Measurements from ENCODE around the gene USP28.
A peak's percentile ranks its signal among the peaks of the same experiment; 100 is the strongest.
"Not testable (repeated sequence)": the region's sequence is repeated elsewhere in the genome, so short reads cannot be mapped to it uniquely, and the experiment has no call there.

Gene USP28

DNA sequence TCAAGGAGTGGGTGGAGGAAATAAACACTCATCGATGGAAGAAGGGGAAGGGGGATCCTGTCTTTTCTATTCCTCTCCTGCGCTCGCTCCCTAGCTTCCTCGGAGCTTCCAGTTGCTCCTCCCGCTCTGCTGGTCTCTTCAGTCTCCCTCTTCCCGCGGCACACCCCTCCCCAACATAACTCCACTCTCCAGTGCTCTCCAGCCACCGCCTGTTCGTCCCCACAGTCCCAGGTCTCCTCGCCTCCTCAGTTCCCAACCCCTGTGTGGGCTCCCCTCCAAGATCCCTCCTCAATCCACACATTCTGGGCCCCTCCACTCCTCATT is 102.3 kb downstream of the USP28 start:
- DNase-seq (ENCODE audit: low read depth), result peak; percentile 25
- TF ChIP-seq, protein P1, sequence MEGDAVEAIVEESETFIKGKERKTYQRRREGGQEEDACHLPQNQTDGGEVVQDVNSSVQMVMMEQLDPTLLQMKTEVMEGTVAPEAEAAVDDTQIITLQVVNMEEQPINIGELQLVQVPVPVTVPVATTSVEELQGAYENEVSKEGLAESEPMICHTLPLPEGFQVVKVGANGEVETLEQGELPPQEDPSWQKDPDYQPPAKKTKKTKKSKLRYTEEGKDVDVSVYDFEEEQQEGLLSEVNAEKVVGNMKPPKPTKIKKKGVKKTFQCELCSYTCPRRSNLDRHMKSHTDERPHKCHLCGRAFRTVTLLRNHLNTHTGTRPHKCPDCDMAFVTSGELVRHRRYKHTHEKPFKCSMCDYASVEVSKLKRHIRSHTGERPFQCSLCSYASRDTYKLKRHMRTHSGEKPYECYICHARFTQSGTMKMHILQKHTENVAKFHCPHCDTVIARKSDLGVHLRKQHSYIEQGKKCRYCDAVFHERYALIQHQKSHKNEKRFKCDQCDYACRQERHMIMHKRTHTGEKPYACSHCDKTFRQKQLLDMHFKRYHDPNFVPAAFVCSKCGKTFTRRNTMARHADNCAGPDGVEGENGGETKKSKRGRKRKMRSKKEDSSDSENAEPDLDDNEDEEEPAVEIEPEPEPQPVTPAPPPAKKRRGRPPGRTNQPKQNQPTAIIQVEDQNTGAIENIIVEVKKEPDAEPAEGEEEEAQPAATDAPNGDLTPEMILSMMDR (conservative IDR thresholded peaks at IDR 0.05; ENCODE audit: control insufficient read depth, insufficient read depth, low read depth, low read length), result no peak
- peak overlapping the region; percentile 98 for H3K4me3 ChIP-seq (ENCODE audit: control insufficient read depth, low read depth, low read length)

DNA sequence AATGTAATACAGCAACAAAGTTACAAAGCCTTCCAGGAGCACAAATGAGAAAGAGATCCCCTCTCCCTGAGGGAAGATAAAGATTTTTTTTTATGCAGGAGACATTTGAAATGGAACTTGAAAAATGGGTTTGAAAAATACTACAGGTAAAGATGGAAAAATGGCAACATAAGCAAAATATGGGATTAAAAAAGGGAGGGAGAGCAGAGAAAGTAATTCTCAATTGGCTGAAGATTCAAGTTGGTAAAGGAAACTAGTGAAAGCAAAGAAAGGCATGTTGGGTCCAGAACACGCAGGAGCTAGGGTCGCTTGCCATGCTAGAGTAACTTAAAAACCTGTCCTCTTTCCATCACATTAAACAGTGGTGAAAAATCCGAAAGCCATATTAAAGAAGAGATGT is 103.4 kb downstream of the USP28 start:
- H3K4me3 ChIP-seq (ENCODE audit: control insufficient read depth, low read depth, low read length), result no peak overlapping the region
- no peak for DNase-seq (ENCODE audit: low read depth)
- TF ChIP-seq, protein P1 (conservative IDR thresholded peaks at IDR 0.05; ENCODE audit: control insufficient read depth, insufficient read depth, low read depth, low read length), result no peak

DNA sequence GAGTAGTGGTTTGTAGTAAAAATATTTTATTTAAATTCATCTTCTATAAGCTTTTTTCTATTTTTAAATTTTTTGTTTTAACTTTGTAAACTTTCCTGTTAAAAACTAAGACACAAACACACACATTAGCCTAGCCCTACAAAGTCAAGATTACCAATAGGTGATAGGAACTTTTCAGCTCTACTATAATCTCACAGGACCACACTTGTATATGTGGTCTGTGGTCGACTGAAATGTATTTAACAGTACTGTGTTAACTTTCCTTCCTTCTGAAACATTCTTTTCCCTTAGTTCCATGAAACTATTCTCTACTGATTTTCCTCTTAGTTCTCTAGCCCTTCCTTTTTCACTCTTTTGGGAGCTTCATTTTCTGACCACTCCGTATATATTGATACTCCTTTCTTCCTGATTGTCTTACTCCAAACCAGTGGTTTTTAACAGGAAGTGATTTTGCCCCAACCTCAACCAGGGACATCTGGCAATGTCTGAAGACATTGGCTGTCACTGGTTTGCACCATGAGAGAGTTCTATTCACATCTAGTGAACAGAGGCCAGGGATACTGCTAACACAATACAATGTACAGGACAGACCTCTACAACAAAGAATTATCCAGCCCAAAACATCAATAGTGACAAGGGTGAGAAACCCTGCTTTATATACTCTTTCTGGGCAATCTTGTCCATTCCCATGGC is 110.7 kb downstream of the USP28 start:
- DNase-seq (ENCODE audit: low read depth), result no peak
- TF ChIP-seq, protein P1 (conservative IDR thresholded peaks at IDR 0.05; ENCODE audit: control insufficient read depth, insufficient read depth, low read depth, low read length), result no peak
- no peak overlapping the region for H3K4me3 ChIP-seq (ENCODE audit: control insufficient read depth, low read depth, low read length)

DNA sequence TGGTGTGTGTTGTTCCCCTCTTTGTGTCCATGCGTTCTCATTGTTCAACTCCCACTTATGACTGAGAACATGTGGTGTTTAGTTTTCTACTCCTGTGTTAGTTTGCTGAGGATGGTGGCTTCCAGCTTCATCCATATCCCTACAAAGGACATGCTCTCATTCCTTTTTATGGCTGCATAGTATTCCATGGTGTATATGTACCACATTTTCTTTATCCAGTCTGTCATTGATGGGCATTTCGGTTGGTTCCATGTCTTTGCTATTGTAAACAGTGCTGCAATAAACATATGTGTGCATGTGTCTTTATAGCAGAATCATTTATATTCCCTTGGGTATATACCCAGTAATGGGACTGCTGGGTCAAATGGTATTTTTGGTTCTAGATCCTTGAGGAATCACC is 112.3 kb downstream of the USP28 start:
- not testable (repeated sequence) for H3K4me3 ChIP-seq (ENCODE audit: control insufficient read depth, low read depth, low read length); DNase-seq (ENCODE audit: low read depth)

DNA sequence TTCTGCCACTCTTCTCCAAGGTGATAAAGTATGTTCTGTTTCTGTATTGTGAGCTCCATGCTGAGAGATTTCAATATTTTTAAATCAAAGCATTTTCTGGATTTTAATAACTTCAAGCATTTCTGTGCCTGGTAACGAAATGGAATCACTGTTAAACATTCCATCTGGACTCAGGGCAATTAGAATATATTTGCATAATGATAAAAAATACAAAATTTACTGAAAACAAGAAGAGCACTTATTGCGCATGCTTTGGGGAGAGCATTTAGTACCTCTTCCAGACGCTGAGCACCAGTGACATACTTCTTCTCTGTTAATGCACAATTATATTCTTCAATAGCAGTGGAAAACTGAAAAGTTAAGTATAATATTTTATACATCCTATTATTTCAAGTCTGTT is 115.1 kb downstream of the USP28 start:
- TF ChIP-seq, protein P1 (conservative IDR thresholded peaks at IDR 0.05; ENCODE audit: control insufficient read depth, insufficient read depth, low read depth, low read length), result no peak
- H3K4me3 ChIP-seq (ENCODE audit: control insufficient read depth, low read depth, low read length), result no peak overlapping the region
- no peak for DNase-seq (ENCODE audit: low read depth)

DNA sequence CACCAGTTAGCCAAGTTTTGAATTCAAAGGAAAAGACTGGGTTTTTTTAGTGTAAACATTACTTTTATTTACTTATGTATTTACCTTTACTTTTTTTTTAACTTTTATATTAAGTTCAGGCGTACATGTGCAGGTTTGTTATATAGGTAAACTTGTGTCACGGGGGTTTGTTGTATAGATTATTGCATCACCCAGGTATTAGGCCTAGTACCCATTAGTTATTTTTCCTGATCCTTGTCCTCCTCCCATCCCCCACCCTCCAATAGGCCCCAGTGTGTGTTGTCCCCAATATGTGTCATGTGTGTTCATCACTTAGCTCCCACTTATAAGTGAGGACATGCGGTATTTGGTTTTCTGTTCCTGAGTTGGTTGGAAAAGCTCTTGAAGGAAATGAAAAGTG is 122.4 kb downstream of the USP28 start:
- no peak for DNase-seq (ENCODE audit: low read depth)
- TF ChIP-seq, protein P1 (conservative IDR thresholded peaks at IDR 0.05; ENCODE audit: control insufficient read depth, insufficient read depth, low read depth, low read length), result no peak
- H3K4me3 ChIP-seq (ENCODE audit: control insufficient read depth, low read depth, low read length), result no peak overlapping the region

Measured in fibroblast of mammary gland (primary cell).